HepG2 (cell line): ENCODE results near the gene MAP2K5. TPM values are rescaled to one million over a fixed set of nuclear protein-coding genes. Genes with fewer than 3 reads are reported as not detected.

Source experiments
- HDAC6 ChIP-seq: fragments of 200-600 bp; sonication (generic); IDR thresholded peaks from 2 replicates; pipeline ENCODE4 v1.7.0; 2017; ENCODE audit warnings: mild to moderate bottlenecking, antibody characterized with exemption, low read length, low read depth
- MEF2D ChIP-seq: sonication (generic); formaldehyde crosslinking; IDR thresholded peaks from 2 replicates; pipeline ENCODE4 v1.5.1; 2020; ENCODE audit warnings: mild to moderate bottlenecking, missing genetic modification reagents
- MXD1 ChIP-seq: sonication (generic); formaldehyde crosslinking; IDR thresholded peaks from 2 replicates; pipeline ENCODE4 v1.4.0; 2020; ENCODE audit warnings: mild to moderate bottlenecking, missing genetic modification reagents
- MYC ChIP-seq: sonication (generic); formaldehyde crosslinking; IDR thresholded peaks from 2 replicates; pipeline ENCODE4 v1.9.0; 2021; ENCODE audit warnings: missing genetic modification reagents, borderline replicate concordance
- PAX8 ChIP-seq: sonication (generic); formaldehyde crosslinking; IDR thresholded peaks from 2 replicates; pipeline ENCODE4 v1.8.0; 2022; ENCODE audit warnings: mild to moderate bottlenecking, missing genetic modification reagents, borderline replicate concordance
- RNF219 ChIP-seq: sonication (generic); formaldehyde crosslinking; IDR thresholded peaks from 2 replicates; pipeline ENCODE4 v1.5.0; 2020; ENCODE audit warnings: mild to moderate bottlenecking, missing genetic modification reagents
- TBP ChIP-seq: sonication (generic); formaldehyde crosslinking; IDR thresholded peaks from 2 replicates; pipeline ENCODE4 v1.5.0; 2020; ENCODE audit warnings: missing genetic modification reagents
- TMF1 ChIP-seq: sonication (generic); formaldehyde crosslinking; IDR thresholded peaks from 2 replicates; pipeline ENCODE4 v1.8.1; 2022; ENCODE audit warnings: low read depth, missing genetic modification reagents
- TSC22D2 ChIP-seq: sonication (generic); formaldehyde crosslinking; IDR thresholded peaks from 2 replicates; pipeline ENCODE4 v1.5.1; 2020; ENCODE audit warnings: missing genetic modification reagents, mild to moderate bottlenecking, borderline replicate concordance
- ZBTB7B ChIP-seq: sonication (generic); formaldehyde crosslinking; IDR thresholded peaks from 2 replicates; pipeline ENCODE4 v1.4.0; 2020; ENCODE audit warnings: missing genetic modification reagents
- ZHX2 ChIP-seq, 2 experiments: sonication (generic) in 1 of 2; formaldehyde crosslinking in 1 of 2; IDR thresholded peaks; 2 replicates each; pipeline versions ENCODE4 v1.6.1 to v1.9.0; 2014 to 2022; ENCODE audit warnings: antibody characterized with exemption in 1 of 2, borderline replicate concordance in 1 of 2, inconsistent platforms in 1 of 2, low read depth in 1 of 2, missing genetic modification reagents in 1 of 2
- ZNF142 ChIP-seq: sonication (generic); formaldehyde crosslinking; IDR thresholded peaks from 2 replicates; pipeline ENCODE4 v1.4.0; 2020; ENCODE audit warnings: missing genetic modification reagents
- ZNF264 ChIP-seq: sonication (generic); formaldehyde crosslinking; IDR thresholded peaks from 2 replicates; pipeline ENCODE4 v1.4.0; 2020; ENCODE audit warnings: missing genetic modification reagents
- polyA plus RNA-seq, 8 experiments: library from polyadenylated mRNA; depleted of rRNA in 3 of 8; stranded (reverse) in 7 of 8; unstranded in 1 of 8; fragments of >200 nt; fragmentation: Illumina TruSeq in 4 of 8; extraction: Trizol in 4 of 8; gene quantifications; 2 replicates each; pipeline versions ENCODE4 v1.2.1 to v1.2.3, GENCODE V29; 2011 to 2016; ENCODE audit warnings: low read depth in 4 of 8, missing spikeins in 1 of 8, mixed read lengths in 1 of 8; ENCODE audit not compliant: insufficient read depth in 1 of 8
- total RNA-seq, 5 experiments: library from RNA; depleted of rRNA; stranded (reverse); fragments of >200 nt; fragmentation: Illumina TruSeq; extraction: Trizol; gene quantifications; 2 replicates each; pipeline ENCODE4 v1.2.3, GENCODE V29; 2016; ENCODE audit warnings: low read depth in 1 of 5

The MAP2K5 gene
- total and polyA plus RNA-seq, 2 of the 13 experiments (the other 11 are each of a cell fraction or from before 2014, with no cell fraction given), result 4.0 to 4.3 TPM

- TF ChIP-seq ZNF142 (CRISPR knock-in tag) (no peak), TBP (CRISPR knock-in tag) (no peak), MYC (CRISPR knock-in tag) (peak; percentile 21; the same call in 1 of the 2 replicates), MEF2D (CRISPR knock-in tag) (0 out of 2 replicates have a peak, but pooled peaks have one; percentile 41), RNF219 (no peak), MXD1 (CRISPR knock-in tag) (peak; percentile 40; the same call in 1 of the 2 replicates), ZNF264 (no peak), PAX8 (CRISPR knock-in tag) (no peak), TMF1 (CRISPR knock-in tag) (peak; percentile 53; the same call in 1 of the 2 replicates), HDAC6 (no peak), ZHX2 (IDR thresholded peaks at IDR 0.05; ENCODE audit: low read depth) (no peak), ZHX2 (CRISPR knock-in tag; IDR thresholded peaks at IDR 0.05; ENCODE audit: borderline replicate concordance) (0 out of 2 replicates have a peak, but pooled peaks have one; percentile 38), ZBTB7B (CRISPR knock-in tag) (0 out of 2 replicates have a peak, but pooled peaks have one; percentile 54), TSC22D2 (CRISPR knock-in tag) (peak; percentile 73; the same call in 1 of the 2 replicates)
These were observed 278.7 kb downstream of the MAP2K5 start (continued) for GRCh38 chr15:67820992-67821783.
